Umbilical cord (tissue), 2 donors: ENCODE measurements around the gene MMP14. TPM values are rescaled to one million over a fixed set of nuclear protein-coding genes. Genes with fewer than 3 reads are reported as not detected.
"Not testable (repeated sequence)": the region's sequence is repeated elsewhere in the genome, so short reads cannot be mapped to it uniquely, and the experiment has no call there.

Experiments
- DNase-seq: peaks from one replicate; pipeline ENCODE4 v3.0.0-alpha.2; 2015; ENCODE audit warnings: low spot score
- total RNA-seq: library from RNA; depleted of rRNA; stranded (reverse); fragments of >200 nt; gene quantifications from one replicate; pipeline ENCODE4 v1.2.3, GENCODE V29; 2014; ENCODE audit warnings: low replicate concordance; ENCODE audit not compliant: insufficient read depth

Gene MMP14
- total RNA-seq = 103 TPM

DNA sequence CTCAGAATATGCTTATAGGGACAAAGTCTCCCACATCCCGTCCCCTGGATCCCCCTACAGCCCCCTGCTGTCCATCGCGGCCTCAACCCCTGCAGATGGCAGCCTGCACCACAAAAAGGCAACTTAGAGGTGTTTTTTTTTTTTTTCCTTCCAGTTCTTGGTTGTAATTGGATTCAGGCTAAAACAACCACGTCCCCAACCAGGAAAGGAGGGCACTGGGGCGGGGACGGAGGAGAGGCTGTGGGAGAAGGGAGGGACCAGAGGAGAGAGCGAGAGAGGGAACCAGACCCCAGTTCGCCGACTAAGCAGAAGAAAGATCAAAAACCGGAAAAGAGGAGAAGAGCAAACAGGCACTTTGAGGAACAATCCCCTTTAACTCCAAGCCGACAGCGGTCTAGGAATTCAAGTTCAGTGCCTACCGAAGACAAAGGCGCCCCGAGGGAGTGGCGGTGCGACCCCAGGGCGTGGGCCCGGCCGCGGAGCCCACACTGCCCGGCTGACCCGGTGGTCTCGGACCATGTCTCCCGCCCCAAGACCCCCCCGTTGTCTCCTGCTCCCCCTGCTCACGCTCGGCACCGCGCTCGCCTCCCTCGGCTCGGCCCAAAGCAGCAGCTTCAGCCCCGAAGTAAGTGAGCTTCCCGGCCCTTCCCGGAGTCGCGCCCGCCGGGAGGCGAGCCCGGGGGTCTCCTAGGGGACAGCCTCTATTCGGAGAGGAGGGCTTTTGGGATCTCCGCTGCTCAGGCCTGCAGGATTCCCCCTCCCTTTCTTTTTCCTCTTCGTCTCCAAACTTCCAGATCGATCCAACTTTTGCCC lies at the start of gene MMP14:
Gene MMP14 (plus strand): TSS at position 285 of the 813 bp plus-strand sequence. CDS start 233 bp downstream, at position 518.
- peak; percentile 98 for DNase-seq

DNA sequence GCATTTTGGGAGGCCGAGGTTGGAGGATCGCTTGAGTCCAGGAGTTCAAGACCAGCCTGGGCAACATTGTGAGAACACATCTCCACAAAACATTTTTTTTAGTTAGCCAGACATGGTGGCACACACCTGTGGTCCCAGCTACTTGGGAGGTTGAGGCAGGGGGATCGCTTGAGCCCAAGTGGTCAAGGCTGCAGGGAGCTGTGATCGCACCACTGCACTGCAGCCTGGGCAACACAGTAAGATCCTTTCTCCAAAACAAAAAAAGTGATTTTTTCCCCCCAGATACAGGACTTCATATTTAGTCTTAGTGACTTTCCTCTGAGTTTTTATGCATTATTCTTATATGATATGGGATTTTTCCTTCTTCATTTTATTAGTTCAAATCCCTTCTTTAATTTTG lies 49.7 kb upstream of the MMP14 start:
- DNase-seq = no peak

DNA sequence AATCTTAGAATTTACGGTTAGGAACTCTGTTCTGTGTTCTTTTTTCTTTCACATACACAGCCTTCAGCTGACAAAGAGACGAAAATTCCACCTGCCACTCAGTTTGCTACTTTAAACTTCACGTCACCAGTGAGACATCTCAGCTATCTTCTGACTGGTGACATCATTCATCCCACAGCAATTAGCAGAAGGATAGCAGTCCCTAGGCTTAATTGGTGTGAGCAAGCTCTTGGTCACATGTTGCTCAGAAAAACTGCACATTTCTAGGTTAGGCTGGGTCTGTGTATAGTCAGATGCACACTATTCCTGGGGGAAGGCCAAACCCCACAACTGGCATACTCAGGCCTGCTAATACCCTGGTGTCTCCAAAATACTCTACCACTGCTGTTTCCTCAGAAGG lies 45.1 kb upstream of the MMP14 start:
- DNase-seq = peak; percentile 93

DNA sequence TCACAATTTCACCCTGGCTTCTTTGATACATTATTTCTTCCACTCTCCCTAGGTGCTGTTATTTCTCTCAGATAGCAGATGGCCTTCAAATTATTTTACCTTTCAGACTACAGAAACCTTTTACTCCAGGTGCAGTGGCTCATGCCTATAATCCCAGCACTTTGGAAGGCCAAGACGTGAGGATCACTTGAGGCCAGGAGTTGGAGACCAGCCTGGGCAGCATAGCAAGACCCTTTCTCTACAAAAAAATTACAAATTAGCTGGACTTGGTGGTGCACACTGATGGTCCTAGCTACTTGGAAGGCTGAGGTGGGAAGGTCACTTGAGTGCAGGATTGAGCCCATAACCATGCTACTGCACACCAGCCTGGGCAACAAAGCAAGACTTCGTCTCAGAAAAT lies 44.2 kb upstream of the MMP14 start:
- no peak for DNase-seq

DNA sequence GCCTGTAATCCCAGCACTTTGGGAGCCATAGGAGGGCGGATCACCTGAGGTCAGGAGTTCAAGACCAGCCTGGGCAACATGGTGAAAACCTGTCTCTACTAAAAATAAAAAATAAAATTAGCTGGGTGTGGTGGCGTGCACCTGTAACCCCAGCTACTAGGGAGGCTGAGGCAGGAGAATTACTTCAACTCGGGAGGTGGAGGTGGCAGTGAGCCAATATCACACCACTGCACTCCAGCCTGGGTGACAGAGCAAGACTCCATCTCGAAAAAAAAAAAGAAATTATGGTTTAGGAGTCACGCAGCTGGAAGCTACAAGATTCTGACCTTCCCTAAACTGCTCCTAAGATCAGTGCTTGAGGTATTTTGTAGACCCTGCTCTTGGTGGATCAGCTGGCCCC lies 42.8 kb upstream of the MMP14 start:
- DNase-seq = not testable (repeated sequence)

DNA sequence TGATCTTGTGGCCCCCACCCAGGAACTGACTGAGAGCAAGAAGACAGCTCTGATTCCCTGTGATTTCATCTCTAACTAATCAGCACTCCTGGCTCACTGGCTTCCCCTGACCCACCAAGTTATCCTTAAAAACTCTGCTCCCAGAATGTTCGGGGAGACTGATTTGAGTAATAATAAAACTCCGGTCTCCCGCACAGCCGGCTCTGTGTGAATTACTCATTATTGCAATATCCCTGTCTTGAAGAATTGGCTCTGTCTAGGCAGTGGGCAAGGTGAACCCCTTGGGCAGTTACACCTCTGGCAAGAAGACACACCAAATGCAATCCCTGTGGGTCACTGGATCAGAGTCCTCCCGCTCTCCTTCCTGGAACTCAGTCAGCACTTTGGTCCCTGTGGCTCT lies 42.4 kb upstream of the MMP14 start:
- no peak for DNase-seq

DNA sequence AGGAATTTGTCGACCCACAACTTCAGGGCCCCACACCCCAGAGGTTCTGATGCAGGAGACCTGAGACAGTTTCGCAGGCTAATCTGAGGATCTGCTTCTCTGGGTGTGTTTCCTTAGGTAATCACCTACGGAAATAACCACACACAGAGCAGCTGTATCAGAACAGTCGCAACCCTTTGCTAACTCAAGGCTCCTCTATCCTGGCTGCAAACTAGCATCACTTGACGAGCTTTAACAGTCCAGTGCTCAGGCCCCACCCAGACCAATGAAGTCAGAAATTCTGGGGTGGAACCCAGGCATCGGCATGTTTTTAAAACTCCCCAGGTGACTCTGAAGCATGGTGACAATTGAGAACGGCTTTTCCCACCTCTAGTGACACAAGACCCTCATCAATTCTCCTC lies 41.8 kb upstream of the MMP14 start:
- no peak for DNase-seq

DNA sequence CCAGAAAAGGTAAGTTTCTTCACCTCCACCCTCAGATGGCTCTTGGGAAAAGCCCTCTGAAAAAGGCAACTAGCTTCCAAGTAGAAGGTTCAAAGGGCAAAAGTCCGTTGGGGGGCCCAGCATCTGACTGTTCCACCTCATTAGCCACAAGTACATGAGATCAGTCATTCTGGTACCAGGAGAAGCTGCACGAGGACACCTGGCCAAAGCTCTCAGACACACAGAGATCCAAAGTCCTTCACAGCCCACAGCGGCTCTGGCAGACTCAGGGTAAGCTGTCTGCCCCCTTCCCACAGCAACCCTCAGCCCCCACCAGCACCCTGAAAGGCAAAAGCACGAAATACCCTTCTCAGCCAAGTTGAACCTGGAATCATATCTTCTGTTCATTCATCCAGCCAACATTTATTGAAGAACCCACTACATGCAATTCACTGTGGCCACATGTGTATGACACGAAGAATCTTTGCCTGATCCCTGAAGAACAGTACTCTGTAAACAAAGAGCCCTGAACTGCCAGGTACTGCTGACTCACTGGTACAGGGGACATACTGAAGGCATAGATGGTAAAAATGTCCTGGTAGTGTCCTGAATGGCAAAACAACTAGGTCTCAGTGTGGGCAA lies 40.2 kb upstream of the MMP14 start:
- DNase-seq = no peak

DNA sequence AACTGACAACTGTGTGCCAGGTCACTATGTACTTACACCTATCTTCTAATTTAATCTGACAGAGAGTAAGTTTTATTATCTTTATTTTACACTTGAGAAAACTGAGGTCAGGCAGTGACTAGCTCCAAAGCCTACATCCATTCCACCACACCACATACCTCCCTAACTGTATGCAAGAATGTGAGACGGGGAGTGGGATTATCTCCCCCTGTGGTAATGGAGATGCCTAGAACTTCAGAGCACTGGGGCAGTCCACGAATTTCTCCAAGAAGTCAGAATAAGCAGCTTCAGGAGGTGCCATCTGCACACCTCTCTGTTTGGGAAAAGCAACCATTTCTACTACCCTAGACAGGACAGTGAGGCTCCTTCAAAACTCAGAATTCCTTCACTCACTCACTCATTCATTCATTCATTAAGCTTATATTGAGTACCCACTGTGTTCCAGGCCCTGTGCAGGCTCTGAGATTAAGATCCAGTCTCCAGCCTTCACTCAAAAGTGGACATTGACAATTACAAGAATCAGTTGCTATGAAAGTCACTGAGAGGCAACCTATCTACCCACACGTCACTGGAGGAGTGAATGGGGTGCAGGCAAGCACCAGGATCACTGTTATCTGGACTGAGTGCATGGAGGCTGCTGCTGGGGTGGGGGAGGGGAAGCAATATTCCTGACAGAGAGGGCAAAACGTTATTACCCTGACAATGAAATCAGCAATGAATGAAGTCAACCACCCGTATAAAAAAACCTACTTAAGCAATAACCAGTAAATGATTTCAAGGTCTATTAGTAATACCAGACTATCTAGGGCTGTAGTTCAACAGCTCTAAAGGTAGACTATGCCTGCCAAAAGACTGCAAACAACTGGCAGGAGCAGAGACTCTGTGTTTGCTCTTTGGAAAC lies 39.1 kb upstream of the MMP14 start:
- DNase-seq = no peak

DNA sequence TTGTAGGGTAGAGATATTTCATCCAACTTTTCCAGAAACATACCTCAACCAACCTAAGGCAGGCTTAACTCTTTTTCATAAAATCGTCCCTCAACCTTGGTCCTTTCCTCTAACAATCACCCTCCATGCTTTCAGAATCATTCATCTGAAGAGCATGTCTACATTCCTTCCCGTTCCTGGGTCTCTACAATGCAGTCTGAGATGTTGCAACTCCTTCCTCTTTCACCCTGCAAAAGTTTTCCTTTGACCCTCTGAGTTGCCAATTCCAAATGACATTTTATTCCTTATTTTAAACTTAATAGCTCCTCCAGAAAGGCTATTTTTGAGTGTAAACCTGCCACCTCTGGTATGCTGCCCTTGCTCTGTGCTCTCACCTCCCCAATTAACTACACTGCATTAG lies 37.9 kb upstream of the MMP14 start:
- DNase-seq = no peak

DNA sequence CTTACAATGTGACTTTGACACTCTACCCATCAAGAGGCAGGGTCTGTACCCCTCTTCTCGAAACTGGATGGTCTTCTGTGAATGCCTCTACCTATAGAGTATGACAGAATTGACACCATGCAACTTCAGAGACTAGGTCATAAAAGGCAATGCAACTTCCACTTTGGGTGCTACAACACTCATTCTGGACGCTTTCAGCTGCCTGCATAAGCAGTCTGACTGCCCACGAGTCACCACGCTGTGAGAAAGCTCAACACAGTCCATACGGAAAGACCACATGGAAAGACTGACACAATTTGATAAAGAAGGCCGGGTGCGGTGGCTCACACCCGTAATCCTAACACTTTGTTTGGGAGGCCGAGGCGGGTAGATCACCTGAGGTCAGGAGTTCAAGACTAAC lies 36.0 kb upstream of the MMP14 start:
- DNase-seq = no peak

DNA sequence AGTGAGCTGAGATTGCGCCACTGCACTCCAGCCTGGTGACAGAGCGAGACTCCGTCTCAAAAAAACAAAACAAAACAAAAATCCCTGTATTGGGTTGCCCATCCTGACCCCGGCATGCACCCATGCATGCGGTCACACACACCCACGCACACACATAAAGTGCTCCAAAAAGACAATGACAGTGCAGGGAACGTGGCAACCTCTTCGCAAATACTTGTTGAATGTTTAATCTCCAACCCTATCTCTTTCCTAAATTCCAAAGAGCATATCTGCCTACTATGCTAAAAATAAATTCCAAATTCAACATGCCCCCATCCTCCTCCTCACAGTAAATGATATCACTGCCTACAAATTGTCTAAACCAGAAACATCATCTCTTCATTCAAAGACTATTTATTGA lies 34.7 kb upstream of the MMP14 start:
- no peak for DNase-seq

DNA sequence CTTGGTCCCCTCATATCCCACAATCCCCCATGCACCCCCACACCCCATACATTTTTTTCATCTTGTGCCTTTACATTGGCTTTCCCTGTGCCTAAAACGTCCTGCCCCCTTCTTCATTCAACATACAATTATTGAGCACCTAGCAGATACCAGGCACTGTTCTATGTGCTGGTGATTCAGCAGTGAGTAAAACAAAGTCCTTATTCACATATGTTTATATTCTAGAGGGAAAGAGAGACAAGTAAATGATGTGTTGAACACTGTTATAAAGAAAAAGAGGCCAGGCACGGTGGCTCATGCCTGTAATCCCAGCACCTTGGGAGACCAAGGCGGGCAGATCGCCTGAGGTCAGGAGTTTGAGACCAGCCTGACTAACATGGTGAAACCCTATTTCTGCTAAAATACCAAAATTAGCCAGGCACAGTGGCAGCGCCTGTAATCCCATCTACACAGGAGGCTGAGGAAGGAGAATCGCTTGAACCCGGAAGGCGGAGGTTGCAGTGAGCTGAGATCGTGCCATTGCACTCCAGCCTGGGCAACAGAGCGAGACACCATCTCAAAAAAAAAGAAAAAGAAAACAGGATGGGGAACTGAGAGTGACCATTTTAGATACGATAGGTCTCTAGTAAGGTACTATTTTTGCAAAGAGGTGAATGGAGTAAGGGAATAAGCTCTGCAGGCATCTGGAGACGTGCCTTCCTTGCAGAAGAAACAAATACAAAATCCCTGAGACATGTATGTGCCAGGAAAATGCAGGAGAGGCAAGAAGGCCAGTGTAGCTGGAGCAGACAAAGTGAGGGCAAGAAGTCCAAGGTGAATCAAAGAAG lies 33.3 kb upstream of the MMP14 start:
- no peak for DNase-seq

DNA sequence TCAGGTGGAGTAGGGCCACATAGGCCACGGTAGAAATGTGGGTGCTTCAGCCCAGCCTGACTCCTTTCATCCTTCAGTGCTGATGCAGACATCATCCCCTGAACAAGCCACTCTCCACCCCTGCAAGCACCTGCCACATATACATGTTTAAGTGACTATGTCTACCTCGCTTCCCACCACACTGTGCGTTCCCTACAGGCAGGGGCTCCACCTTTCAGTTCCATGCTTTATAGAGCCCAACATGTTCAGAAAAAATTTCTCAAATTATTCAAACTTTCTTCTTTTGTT lies 32.8 kb upstream of the MMP14 start:
- DNase-seq = no peak

DNA sequence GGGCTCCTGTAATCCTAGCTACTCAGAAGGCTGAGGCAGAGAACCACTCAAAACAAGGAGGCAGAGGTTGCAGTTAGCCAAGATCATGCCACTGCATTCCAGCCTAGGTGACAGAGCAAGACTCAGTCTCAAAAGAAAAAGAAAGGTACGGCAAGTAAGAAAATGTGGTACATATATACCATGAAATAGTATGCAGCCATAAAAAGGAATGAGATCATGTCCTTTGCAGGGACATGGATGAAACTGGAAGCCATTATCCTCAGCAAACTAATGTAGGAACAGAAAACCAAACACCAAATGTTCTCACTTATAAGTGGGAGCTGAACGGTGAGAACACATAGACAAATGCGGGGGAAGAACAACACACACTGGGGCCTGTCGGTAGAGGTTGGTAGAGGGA lies 31.1 kb upstream of the MMP14 start:
- not testable (repeated sequence) for DNase-seq

DNA sequence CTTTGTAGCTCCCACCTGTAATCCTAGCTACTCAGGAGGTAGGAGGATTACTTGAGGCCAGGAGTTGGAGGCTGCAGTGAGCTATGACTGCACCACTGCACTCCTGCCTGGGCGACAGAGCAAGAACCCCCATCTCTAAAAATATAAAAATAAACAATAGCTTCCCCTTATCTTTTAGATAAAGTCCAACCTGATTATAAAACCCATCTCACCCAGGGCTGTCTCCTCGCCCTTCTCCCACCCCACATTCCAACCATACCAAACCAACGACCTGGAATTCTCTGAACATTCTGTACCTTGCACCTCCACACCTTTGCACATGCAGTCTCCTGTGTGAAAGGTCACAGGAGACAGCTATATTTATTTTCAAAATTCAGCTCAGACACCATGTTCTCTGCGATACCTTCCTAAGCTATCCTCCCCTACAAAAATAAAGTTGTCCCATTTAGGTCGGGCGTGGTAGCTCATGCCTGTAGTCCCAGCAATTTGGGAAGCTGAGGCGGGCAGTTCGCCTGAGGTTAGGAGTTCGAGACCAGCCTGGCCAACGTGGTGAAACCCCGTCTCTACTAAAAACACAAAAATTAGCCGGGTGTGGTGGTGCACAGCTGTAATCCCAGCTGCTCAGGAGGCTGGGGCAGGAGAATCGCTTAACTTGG lies 28.8 kb upstream of the MMP14 start:
- DNase-seq = no peak

DNA sequence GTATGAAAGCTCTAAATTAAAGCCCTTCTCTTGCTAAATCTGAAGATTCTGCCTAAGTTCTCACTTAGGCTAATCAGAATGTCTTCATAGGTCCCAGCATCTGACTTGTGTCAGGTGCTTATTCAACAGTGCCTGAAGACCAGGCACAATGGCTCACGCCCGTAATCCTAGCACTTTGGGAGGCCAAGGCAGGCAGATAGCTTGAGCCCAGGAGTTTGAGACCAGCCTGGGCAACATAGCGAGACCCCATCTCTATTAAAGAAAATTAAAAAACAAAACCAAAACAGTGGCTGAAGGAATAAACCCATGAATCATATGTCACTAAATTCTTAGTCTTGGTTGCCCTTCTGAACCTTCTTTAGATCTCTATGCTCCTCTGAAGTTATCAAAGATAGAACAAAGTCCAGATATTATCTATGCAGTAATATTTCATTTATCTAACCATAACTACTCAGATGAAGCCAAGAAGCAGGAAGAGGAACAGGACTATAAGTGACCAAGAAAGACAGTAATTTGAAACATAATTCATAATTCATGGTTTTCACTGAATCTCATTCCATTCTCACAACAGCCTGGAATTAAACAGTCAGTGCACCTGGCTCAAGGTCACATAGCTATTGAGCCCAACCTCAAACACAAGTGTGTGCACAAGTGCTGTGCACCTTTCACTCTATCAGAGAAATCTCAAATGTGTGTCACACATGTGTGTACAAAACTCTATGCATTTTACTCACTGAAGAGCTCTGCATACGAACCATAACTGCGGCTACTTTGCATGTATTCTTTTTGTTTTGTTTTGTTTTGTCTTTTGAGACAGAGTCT lies 27.8 kb upstream of the MMP14 start:
- DNase-seq = no peak

DNA sequence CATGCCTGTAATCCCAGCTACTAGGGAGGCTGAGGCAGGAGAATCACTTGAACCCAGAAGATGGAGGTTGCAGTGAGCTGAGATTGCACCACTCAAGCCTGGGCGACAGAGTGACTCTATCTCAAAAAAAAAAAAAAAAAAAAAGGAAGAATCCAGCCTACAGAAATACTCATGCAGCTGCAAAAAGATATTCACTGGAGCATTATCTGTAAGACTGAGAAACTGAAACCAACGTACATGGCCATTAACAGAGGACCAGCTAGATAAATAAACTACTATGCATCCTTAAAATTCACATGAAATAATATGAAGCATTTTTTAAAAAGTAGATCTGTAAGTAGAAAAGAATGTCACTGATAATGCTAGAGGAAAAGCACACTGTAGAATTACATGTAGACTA lies 24.7 kb upstream of the MMP14 start:
- DNase-seq = no peak

DNA sequence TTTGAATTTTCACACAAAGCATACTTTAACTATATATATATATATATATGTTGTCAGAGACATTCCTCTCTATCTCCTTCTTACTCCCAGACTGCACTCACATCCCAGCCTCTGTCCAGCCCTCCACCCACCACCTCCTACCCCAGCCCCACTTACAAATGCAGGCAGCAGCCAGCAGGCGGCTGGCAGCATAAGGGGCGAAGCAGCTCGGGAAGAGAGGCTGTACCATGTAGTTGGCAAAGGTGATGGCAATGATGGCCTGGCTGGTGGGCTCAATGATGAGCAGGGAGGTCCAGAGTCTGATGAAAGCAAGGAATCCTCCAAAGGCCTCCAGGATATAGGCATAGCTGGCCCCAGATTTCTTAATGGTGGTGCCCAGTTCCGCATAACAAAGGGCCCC lies 23.6 kb upstream of the MMP14 start:
- DNase-seq = no peak

DNA sequence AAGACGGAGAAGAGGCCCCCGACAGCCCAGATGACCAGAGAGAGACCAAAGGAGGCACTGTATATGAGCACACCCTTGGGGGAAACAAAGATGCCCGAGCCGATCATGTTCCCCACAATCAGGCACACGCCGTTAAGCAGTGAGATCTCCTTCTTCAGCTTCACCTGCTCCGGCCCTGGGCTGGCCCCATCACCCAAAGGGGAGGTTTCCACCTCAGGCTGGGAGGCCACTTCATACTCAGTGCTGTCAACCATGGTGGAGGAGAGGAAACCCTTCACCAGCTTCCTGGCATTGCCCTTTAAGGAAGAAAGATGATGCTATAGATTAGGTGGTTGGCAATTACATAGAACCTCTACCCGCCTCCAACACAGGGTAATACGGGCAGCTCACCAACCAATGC lies 23.2 kb upstream of the MMP14 start:
- no peak for DNase-seq
